ENCODE data around the gene MMP11. TPM values are rescaled to one million over a fixed set of nuclear protein-coding genes. Genes with fewer than 3 reads are reported as not detected.

Gene MMP11
- total RNA-seq, 4 donors from 2014 or later = 4.5 to 7.3 (median 5.6) TPM

- Histone ChIP-seq H3K36me3 (peaks cover 0 to 89% (median 8%) of the 10 kb centered on the region in 3 donors), H3K27me3 (no peaks in the 10 kb centered on the region), H3K4me1 (peaks cover 0 to 6% (median 0%) of the 10 kb centered on the region in 4 donors), H3K27ac (no peak overlapping the region), H3K4me3 (no peak overlapping the region), H3K9me3 (no peaks in the 10 kb centered on the region)
- no peak for TF ChIP-seq CTCF (IDR thresholded peaks at IDR 0.05)
- no peak for TF ChIP-seq EP300 (IDR thresholded peaks at IDR 0.05)
- TF ChIP-seq POLR2A (IDR thresholded peaks at IDR 0.05) = no peak
- no peak for DNase-seq (ENCODE audit: low spot score in 2 of 2)
- 88% methylated on average over 2 of the region's 2 CpGs for WGBS, 2 donors
These were observed 45.9 kb downstream of the MMP11 start for GRCh38 chr22:23818541-23818940.

GRCh38 chr22:23820748-23821211 lies 48.1 kb downstream of the MMP11 start:
- Histone ChIP-seq H3K36me3 (peaks cover 0 to 99% (median 13%) of the 10 kb centered on the region in 3 donors), H3K27me3 (no peaks in the 10 kb centered on the region), H3K4me1 (peaks cover 0 to 6% (median 0%) of the 10 kb centered on the region in 4 donors), H3K9me3 (no peaks in the 10 kb centered on the region), H3K27ac (no peak overlapping the region), H3K4me3 (no peak overlapping the region)
- no peak for DNase-seq (ENCODE audit: low spot score in 2 of 2)
- TF ChIP-seq EP300 (IDR thresholded peaks at IDR 0.05) (no peak), POLR2A (IDR thresholded peaks at IDR 0.05) (no peak), CTCF (IDR thresholded peaks at IDR 0.05) (no peak)
- WGBS, 2 donors = 38 to 64% methylated on average over 4 of the region's 4 CpGs

- TF ChIP-seq CTCF (IDR thresholded peaks at IDR 0.05) (no peak), EP300 (IDR thresholded peaks at IDR 0.05) (no peak)
- Histone ChIP-seq H3K4me1 (peaks cover 0 to 11% (median 0%) of the 10 kb centered on the region in 4 donors), H3K36me3 (peaks cover 0 to 99% (median 12%) of the 10 kb centered on the region in 3 donors), H3K9me3 (no peaks in the 10 kb centered on the region), H3K27ac (no peak overlapping the region), H3K27me3 (no peaks in the 10 kb centered on the region), H3K4me3 (no peak overlapping the region)
- DNase-seq (ENCODE audit: low spot score in 2 of 2) = no peak
- WGBS, 2 donors = 86 to 94% methylated on average over 5 to 6 of the region's 6 CpGs
These were observed 49.5 kb downstream of the MMP11 start for GRCh38 chr22:23822101-23822671.

GRCh38 chr22:23823331-23823791 lies 50.7 kb downstream of the MMP11 start:
- peaks cover 0 to 99% (median 12%) of the 10 kb centered on the region in 3 donors for H3K36me3 ChIP-seq

More at GRCh38 chr22:23823331-23823791, 50.7 kb downstream of the MMP11 start:
- no peak for DNase-seq (ENCODE audit: low spot score in 2 of 2)
- no peak overlapping the region for H3K4me3 ChIP-seq
- no peaks in the 10 kb centered on the region for H3K27me3 ChIP-seq
- peaks cover 0 to 13% (median 0%) of the 10 kb centered on the region in 4 donors for H3K4me1 ChIP-seq
- H3K9me3 ChIP-seq = no peaks in the 10 kb centered on the region
- TF ChIP-seq CTCF (IDR thresholded peaks at IDR 0.05) = no peak
- no peak for TF ChIP-seq POLR2A (IDR thresholded peaks at IDR 0.05)
- TF ChIP-seq EP300 (IDR thresholded peaks at IDR 0.05) = no peak
- no peak overlapping the region for H3K27ac ChIP-seq
- 56 to 64% methylated on average over 14 of the region's 14 CpGs for WGBS, 2 donors
